Endothelial cell of umbilical vein (primary cell): ENCODE results near the gene SYDE2. TPM values are rescaled to one million over a fixed set of nuclear protein-coding genes. Genes with fewer than 3 reads are reported as not detected.

ENCODE experiments used
- BruUV-seq: library from RNA; stranded (reverse); fragments of 400-500 nt; replicated peaks from 2 replicates; lab custom pipeline; 2021; lab: Mats Ljungman, UMichigan
- CTCF ChIA-PET: fragments of 300-600, 350-600 bp; sonication (Branson Sonifier 250); formaldehyde crosslinking; loops from one replicate; lab custom pipeline; 2021; ENCODE audit warnings: antibody characterized with exemption, inconsistent platforms; lab: Charles Lee
- POLR2A ChIA-PET: fragments of 300-600, 350-600 bp; sonication (Branson Sonifier 250); formaldehyde crosslinking; loops from one replicate; lab custom pipeline; 2021; ENCODE audit warnings: antibody characterized with exemption, inconsistent platforms; lab: Charles Lee
- DNase-seq: peaks from one replicate; pipeline ENCODE4 v3.0.0-alpha.2; 2011; ENCODE audit warnings: low read depth, low spot score
- FAIRE-seq: peaks from 2 replicates; lab custom pipeline; 2011; peaks lifted over from hg19 to GRCh38; lab: Jason Lieb, UNC
- H2AFZ ChIP-seq: 2 replicates; pipeline ENCODE4 v1.6.0; 2012; ENCODE audit warnings: low read depth, low read length, control low read depth, inconsistent platforms
- H3K27ac ChIP-seq: 2 replicates; pipeline ENCODE4 v1.5.1; 2011; ENCODE audit warnings: low read depth, mild to moderate bottlenecking, control low read depth, low read length, moderate library complexity; ENCODE audit not compliant: insufficient read depth
- H3K27me3 ChIP-seq, 2 experiments: 2 replicates each; pipeline versions ENCODE4 v1.6.0 to v1.6.1; 2011; ENCODE audit warnings: low read length in 2 of 2, mixed read lengths in 1 of 2; ENCODE audit not compliant: control insufficient read depth in 2 of 2, insufficient read depth in 2 of 2
- H3K36me3 ChIP-seq, 2 experiments: 2 replicates in 1 of 2; 3 replicates in 1 of 2; pipeline ENCODE4 v1.5.1; 2011; ENCODE audit warnings: low read length in 2 of 2, mild to moderate bottlenecking in 1 of 2, moderate library complexity in 1 of 2; ENCODE audit not compliant: control insufficient read depth in 2 of 2, insufficient read depth in 2 of 2; ENCODE audit errors: extremely low read depth in 1 of 2
- H3K4me1 ChIP-seq: 3 replicates; pipeline ENCODE4 v1.5.1; 2011; ENCODE audit warnings: mild to moderate bottlenecking, low read length; ENCODE audit not compliant: control insufficient read depth, insufficient read depth; ENCODE audit errors: extremely low read depth
- H3K4me2 ChIP-seq: 2 replicates; pipeline ENCODE4 v1.6.1; 2011; ENCODE audit warnings: low read length, control low read depth, mixed read lengths; ENCODE audit not compliant: insufficient read depth
- H3K4me3 ChIP-seq, 3 experiments: fragments of 200-600 bp in 1 of 3; sonication (generic), shearing (Covaris generic) in 1 of 3; replicated peaks in 1 of 3; 2 replicates each; pipeline ENCODE4 v1.5.1; 2011 to 2016; ENCODE audit warnings: control low read depth in 3 of 3, low read length in 3 of 3, mild to moderate bottlenecking in 2 of 3, inconsistent platforms in 1 of 3, low read depth in 1 of 3, moderate library complexity in 1 of 3; ENCODE audit not compliant: insufficient read depth in 1 of 3
- H3K79me2 ChIP-seq: 2 replicates; pipeline ENCODE4 v1.6.0; 2012; ENCODE audit warnings: low read length, inconsistent platforms; ENCODE audit not compliant: control insufficient read depth, insufficient read depth
- H3K9ac ChIP-seq: replicated peaks from 2 replicates; pipeline ENCODE3; 2011; ENCODE audit warnings: low read length, control low read depth; ENCODE audit not compliant: insufficient read depth; ENCODE audit errors: extremely low read depth
- H3K9me1 ChIP-seq: replicated peaks from 3 replicates; pipeline ENCODE4 v1.6.0; 2011; ENCODE audit warnings: mild to moderate bottlenecking, low read length; ENCODE audit not compliant: control insufficient read depth, insufficient read depth; ENCODE audit errors: extremely low read depth
- H3K9me3 ChIP-seq: replicated peaks from 2 replicates; pipeline ENCODE4 v1.5.1; 2012; ENCODE audit warnings: low read length, inconsistent platforms; ENCODE audit not compliant: control insufficient read depth, insufficient read depth
- H4K20me1 ChIP-seq: replicated peaks from 2 replicates; pipeline ENCODE3; 2011; ENCODE audit warnings: mild to moderate bottlenecking, low read length; ENCODE audit not compliant: control insufficient read depth, insufficient read depth; ENCODE audit errors: extremely low read depth
- EZH2 ChIP-seq: IDR thresholded peaks from 2 replicates; pipeline ENCODE4 v1.6.1; 2012; ENCODE audit warnings: borderline replicate concordance, low read depth, mild to moderate bottlenecking, moderate library complexity, low read length, inconsistent platforms; ENCODE audit not compliant: severe bottlenecking
- FOS ChIP-seq: IDR thresholded peaks from 2 replicates; pipeline ENCODE4 v1.6.1; 2011; ENCODE audit warnings: mild to moderate bottlenecking, low read length, moderate library complexity, borderline replicate concordance; ENCODE audit not compliant: insufficient read depth
- GATA2 ChIP-seq: IDR thresholded peaks from 2 replicates; pipeline ENCODE4 v1.7.0; 2011; ENCODE audit warnings: low read depth, mild to moderate bottlenecking, moderate library complexity, mixed read lengths, low read length; ENCODE audit not compliant: insufficient read length, insufficient read depth
- JUN ChIP-seq: IDR thresholded peaks from 2 replicates; pipeline ENCODE4 v1.6.1; 2011; ENCODE audit warnings: borderline replicate concordance, low read depth; ENCODE audit not compliant: insufficient read length, insufficient read depth
- MYC ChIP-seq: IDR thresholded peaks from one replicate; pipeline ENCODE4 v1.6.1; 2011; ENCODE audit warnings: mild to moderate bottlenecking, low read depth, low read length
- POLR2A ChIP-seq: IDR thresholded peaks from 2 replicates; pipeline ENCODE4 v1.6.1; 2012; ENCODE audit warnings: low read depth, mild to moderate bottlenecking, control low read depth, low read length
- POLR2AphosphoS5 ChIP-seq: IDR thresholded peaks from 2 replicates; pipeline ENCODE4 v1.6.1; 2012; ENCODE audit warnings: low read depth, mild to moderate bottlenecking, control low read depth, low read length, moderate library complexity; ENCODE audit not compliant: insufficient read depth
- dilution Hi-C: fragments of 300-500 bp; cut with MboI; formaldehyde crosslinking; loops from one replicate; pipeline ENCODE4 v1.15.0; 2019; ENCODE audit warnings: low sequenced_read_pairs; ENCODE audit not compliant: extremely low pct_ligation_motif_present
- intact Hi-C: fragments of 100-400 bp; cut with micrococcal nuclease; formaldehyde crosslinking; loops from one replicate; pipeline ENCODE4 v1.10.0; 2022
- polyA plus RNA-seq, 4 experiments: library from polyadenylated mRNA; depleted of rRNA in 3 of 4; stranded (reverse) in 3 of 4; unstranded in 1 of 4; fragments of >200 nt; gene quantifications; 2 replicates each; pipeline versions ENCODE4 v1.2.1 to v1.2.3, GENCODE V29; 2011 to 2012; ENCODE audit warnings: missing spikeins in 1 of 4
- total RNA-seq: library from RNA; stranded (reverse); gene quantifications from 2 replicates; pipeline ENCODE4 v1.2.3, GENCODE V29; 2021
- TF ChIP-seq, protein P1 (sequence below): IDR thresholded peaks from 2 replicates; pipeline ENCODE4 v1.6.1; 2011; ENCODE audit not compliant: insufficient read depth, insufficient read length
- TF ChIP-seq, protein P2 (sequence below), 2 donors: IDR thresholded peaks; 1 replicate in 1 of 2; 2 replicates in 1 of 2; pipeline ENCODE4 v1.5.1; 2011; ENCODE audit warnings: low read length in 2 of 2, mild to moderate bottlenecking in 2 of 2, moderate library complexity in 2 of 2, control low read depth in 1 of 2, inconsistent platforms in 1 of 2, low read depth in 1 of 2; ENCODE audit not compliant: insufficient read depth in 1 of 2; ENCODE audit errors: extremely low read depth in 1 of 2

The SYDE2 gene
- total and polyA plus RNA-seq, 2 donors (not counting 3 experiments of a cell fraction or from before 2014, with no cell fraction given), result 0.52 to 3.1 TPM

DNA sequence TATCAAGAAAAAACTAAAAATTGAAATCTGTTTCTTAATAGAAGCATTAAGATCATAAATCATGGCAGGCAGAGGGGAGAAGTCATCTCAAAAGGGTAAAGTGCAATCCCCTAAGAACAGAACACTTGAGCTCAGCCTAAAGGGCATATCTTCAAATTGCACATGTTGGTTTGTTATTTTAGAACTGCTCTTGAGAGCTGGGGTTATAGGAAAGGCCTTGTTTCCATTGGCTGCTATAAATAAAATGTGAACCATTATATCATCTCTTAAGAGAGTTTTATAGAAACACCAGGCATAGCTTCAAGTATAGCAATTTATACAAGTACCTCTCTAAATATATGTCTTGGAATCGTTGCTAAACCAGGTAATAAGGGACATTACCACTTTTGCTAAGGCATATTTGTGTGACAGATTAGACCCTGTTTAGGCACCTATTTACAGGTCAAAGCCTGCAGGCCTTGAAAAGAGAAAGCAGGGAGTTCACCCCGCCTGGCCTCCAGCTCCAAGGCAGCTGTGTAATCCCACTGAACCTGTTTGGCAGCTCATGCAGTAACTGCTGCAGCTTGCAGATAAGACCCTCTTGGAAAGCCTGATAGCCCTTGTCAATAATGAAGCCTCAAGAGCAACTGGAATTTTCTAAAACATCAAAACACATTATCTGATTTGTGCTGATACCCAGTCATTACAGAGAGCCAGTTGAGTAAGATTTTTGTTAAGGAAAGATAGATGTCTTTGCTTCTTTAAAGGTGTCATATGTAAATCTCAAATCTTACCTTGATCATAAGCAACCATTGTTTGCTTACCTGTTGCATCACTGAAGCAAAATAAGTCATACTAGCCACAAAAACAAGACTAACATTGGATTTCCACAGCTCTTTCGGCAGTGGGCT, 24.2 kb upstream of the SYDE2 start:
- H3K9me1 ChIP-seq, result no peaks in the 10 kb centered on the region
- H3K36me3 ChIP-seq, result no peaks in the 10 kb centered on the region
- CTCF ChIA-PET, result interaction anchor here (1.4 to 1.6 kb wide), 4 partner anchors 10 to 280 kb away, joined by 4 to 10 read pairs (median 6); no protein-coding TSS in a partner anchor
- BruUV-seq, result no TSS peak
- H3K9ac ChIP-seq, result no peak overlapping the region
- no peaks in the 10 kb centered on the region for H3K4me1 ChIP-seq
- FAIRE-seq, result no peak
- no peak overlapping the region for H2AFZ ChIP-seq
- H3K4me3 ChIP-seq, result no peak overlapping the region
- POLR2A ChIA-PET, result no interaction called here
- dilution Hi-C loops (no loop called here), intact Hi-C loops (no loop called here)
- H3K4me2 ChIP-seq, result no peak overlapping the region
- no peaks in the 10 kb centered on the region for H4K20me1 ChIP-seq
- H3K27ac ChIP-seq, result no peak overlapping the region
- no peaks in the 10 kb centered on the region for H3K79me2 ChIP-seq
- H3K9me3 ChIP-seq, result no peaks in the 10 kb centered on the region
- no peak for TF ChIP-seq POLR2AphosphoS5
- TF ChIP-seq GATA2, result no peak
- TF ChIP-seq, protein P1, sequence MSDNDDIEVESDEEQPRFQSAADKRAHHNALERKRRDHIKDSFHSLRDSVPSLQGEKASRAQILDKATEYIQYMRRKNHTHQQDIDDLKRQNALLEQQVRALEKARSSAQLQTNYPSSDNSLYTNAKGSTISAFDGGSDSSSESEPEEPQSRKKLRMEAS, result no peak
- no peak for TF ChIP-seq POLR2A
- no peak for TF ChIP-seq EZH2
- TF ChIP-seq FOS, result no peak
- no peak for TF ChIP-seq MYC
- TF ChIP-seq, protein P2, sequence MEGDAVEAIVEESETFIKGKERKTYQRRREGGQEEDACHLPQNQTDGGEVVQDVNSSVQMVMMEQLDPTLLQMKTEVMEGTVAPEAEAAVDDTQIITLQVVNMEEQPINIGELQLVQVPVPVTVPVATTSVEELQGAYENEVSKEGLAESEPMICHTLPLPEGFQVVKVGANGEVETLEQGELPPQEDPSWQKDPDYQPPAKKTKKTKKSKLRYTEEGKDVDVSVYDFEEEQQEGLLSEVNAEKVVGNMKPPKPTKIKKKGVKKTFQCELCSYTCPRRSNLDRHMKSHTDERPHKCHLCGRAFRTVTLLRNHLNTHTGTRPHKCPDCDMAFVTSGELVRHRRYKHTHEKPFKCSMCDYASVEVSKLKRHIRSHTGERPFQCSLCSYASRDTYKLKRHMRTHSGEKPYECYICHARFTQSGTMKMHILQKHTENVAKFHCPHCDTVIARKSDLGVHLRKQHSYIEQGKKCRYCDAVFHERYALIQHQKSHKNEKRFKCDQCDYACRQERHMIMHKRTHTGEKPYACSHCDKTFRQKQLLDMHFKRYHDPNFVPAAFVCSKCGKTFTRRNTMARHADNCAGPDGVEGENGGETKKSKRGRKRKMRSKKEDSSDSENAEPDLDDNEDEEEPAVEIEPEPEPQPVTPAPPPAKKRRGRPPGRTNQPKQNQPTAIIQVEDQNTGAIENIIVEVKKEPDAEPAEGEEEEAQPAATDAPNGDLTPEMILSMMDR (IDR thresholded peaks at IDR 0.05; ENCODE audit: extremely low read depth in 1 of 2, insufficient read depth in 1 of 2, low read depth in 1 of 2, low read length in 2 of 2), result no peak
- TF ChIP-seq JUN, result no peak
- no peak for DNase-seq
- peaks cover 16 to 27% of the 10 kb centered on the region in 2 experiments for H3K27me3 ChIP-seq
